Activated B cell treated with CpG ODN at 0.5 μM for 24 hours (primary cell): Measurements from ENCODE around the gene HTR1D. TPM values are rescaled to one million over a fixed set of nuclear protein-coding genes. Genes with fewer than 3 reads are reported as not detected.

Experiments used
- ATAC-seq: fragments of 200-7000 bp; cut with Tn5 transposase; one replicate; pipeline ENCODE4 v1.10.0; 2021; ENCODE audit warnings: low read depth, mild to moderate bottlenecking, moderate library complexity
- CTCF ChIA-PET: fragments of 350-600 bp; sonication (Branson Sonifier 250); formaldehyde crosslinking; loops from one replicate; lab custom pipeline; 2021; ENCODE audit warnings: antibody characterized with exemption; lab: Charles Lee
- POLR2A ChIA-PET: fragments of 350-600 bp; sonication (Branson Sonifier 250); formaldehyde crosslinking; loops from one replicate; lab custom pipeline; 2021; ENCODE audit warnings: antibody characterized with exemption; lab: Charles Lee
- DNase-seq: peaks from one replicate; pipeline ENCODE4 v3.0.0; 2022
- H3K27ac Mint-ChIP-seq: one replicate; pipeline ENCODE4 v1.8.0; 2020; ENCODE audit warnings: mixed read lengths
- H3K27me3 Mint-ChIP-seq: one replicate; pipeline ENCODE4 v1.8.0; 2021; ENCODE audit warnings: mixed read lengths
- H3K36me3 Mint-ChIP-seq: one replicate; pipeline ENCODE4 v1.8.0; 2021; ENCODE audit warnings: low read depth, mixed read lengths
- H3K4me1 Mint-ChIP-seq: one replicate; pipeline ENCODE4 v1.8.0; 2021; ENCODE audit warnings: mixed read lengths
- H3K4me3 Mint-ChIP-seq: one replicate; pipeline ENCODE4 v1.8.0; 2020; ENCODE audit warnings: mild to moderate bottlenecking, mixed read lengths
- H3K9me3 Mint-ChIP-seq: one replicate; pipeline ENCODE4 v1.8.0; 2020; ENCODE audit warnings: mixed read lengths
- intact Hi-C: fragments of 100-400 bp; cut with micrococcal nuclease; formaldehyde crosslinking; loops from one replicate; pipeline ENCODE4 v1.15.1; 2024
- total RNA-seq: library from RNA; stranded (reverse); gene quantifications from 2 replicates; pipeline ENCODE4 v1.2.3, GENCODE V29; 2022
- TF ChIP-seq, protein P1 (sequence below): fragments of 200-600 bp; IDR thresholded peaks from one replicate; pipeline ENCODE4 v1.8.0; 2022; ENCODE audit warnings: antibody characterized with exemption, mild to moderate bottlenecking

The HTR1D gene
- total RNA-seq, 1 donor from 2014 or later: not detected

DNA sequence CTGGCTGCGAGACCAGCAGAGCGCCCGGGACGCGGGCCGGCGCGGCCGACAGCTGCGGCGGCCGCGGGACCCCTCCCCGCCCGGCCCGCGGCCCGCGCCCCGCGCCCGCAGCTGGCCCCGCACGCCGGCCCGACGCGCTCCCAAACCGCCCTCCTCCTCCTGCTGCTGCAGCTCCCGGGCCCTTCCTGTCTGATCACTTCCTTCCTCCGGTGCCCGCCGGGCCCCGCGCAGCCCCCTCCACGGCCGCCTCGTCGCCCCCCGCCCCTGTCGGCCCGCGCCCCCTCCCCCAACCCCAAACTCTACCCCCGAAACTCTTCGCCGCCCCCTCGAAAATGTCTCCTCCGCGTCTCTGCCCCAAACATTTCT is 49.2 kb downstream of the HTR1D start:
- Mint-ChIP-seq H3K27ac (peak overlapping the region; percentile 80), H3K27me3 (no peaks in the 10 kb centered on the region), H3K36me3 (peaks cover 2% of the 10 kb centered on the region), H3K9me3 (no peaks in the 10 kb centered on the region), H3K4me1 (peaks cover 23% of the 10 kb centered on the region), H3K4me3 (peak overlapping the region; percentile 95)
- ChIA-PET CTCF (interaction anchor here (0.9 kb wide), 1 partner anchor 16 kb away, joined by 6 read pairs; no protein-coding TSS in a partner anchor), POLR2A (interaction anchor here (1.9 to 3.7 kb wide), 2 partner anchors 10 to 52 kb away, joined by 5 to 25 read pairs; no protein-coding TSS in a partner anchor)
- TF ChIP-seq, protein P1, sequence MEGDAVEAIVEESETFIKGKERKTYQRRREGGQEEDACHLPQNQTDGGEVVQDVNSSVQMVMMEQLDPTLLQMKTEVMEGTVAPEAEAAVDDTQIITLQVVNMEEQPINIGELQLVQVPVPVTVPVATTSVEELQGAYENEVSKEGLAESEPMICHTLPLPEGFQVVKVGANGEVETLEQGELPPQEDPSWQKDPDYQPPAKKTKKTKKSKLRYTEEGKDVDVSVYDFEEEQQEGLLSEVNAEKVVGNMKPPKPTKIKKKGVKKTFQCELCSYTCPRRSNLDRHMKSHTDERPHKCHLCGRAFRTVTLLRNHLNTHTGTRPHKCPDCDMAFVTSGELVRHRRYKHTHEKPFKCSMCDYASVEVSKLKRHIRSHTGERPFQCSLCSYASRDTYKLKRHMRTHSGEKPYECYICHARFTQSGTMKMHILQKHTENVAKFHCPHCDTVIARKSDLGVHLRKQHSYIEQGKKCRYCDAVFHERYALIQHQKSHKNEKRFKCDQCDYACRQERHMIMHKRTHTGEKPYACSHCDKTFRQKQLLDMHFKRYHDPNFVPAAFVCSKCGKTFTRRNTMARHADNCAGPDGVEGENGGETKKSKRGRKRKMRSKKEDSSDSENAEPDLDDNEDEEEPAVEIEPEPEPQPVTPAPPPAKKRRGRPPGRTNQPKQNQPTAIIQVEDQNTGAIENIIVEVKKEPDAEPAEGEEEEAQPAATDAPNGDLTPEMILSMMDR: no peak
- intact Hi-C loops: loop anchor here (1.0 to 5.0 kb wide), 5 partner anchors 9 to 1386 kb away; partner anchors contain the start of genes KDM1A and USP48
- peak; percentile 23 for DNase-seq
- peak; percentile 33 for ATAC-seq

DNA sequence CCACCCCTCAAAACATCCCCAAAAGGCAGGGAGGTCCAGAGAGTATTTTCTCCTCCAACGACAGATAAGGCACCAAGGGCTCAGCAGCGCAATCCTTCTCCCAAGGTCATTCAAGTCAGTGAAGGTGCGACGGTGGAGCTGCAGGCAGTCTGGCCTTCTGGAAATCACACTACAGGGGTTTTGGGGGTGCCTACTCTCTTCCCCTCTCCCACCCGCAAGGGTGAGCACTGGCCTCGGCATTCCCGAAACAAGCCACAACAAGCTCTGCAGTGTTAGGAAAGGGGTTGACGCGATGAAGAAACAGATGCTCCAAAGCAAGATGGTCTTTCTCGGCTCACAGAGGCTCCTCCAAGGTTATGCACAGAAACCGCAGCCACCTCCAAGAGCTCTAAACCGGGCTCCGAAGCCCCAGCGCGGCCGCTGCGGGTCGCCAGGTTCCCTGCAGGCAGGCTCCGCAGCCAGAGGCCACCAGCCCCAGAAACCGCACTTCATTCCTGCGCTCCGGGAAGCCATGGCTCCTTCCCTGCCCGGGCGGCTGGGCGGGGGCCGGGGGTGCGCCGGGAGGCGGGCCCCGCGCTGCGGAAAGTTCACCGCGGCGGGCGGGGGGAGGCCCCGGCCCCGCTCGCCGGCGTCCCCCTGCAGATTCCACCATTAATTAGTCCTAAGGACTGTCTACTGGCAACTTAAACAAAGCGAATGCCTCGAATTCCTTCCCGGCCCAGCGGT is 49.8 kb downstream of the HTR1D start:
- POLR2A ChIA-PET: interaction anchor here (1.2 to 3.7 kb wide), 3 partner anchors 10 to 147 kb away, joined by 5 to 25 read pairs (median 5); no protein-coding TSS in a partner anchor
- DNase-seq (peak; percentile 23), ATAC-seq (no peak)
- Mint-ChIP-seq H3K4me3 (peak overlapping the region; percentile 95), H3K4me1 (peaks cover 23% of the 10 kb centered on the region), H3K36me3 (peaks cover 2% of the 10 kb centered on the region), H3K27me3 (no peaks in the 10 kb centered on the region), H3K27ac (no peak overlapping the region), H3K9me3 (no peaks in the 10 kb centered on the region)
- CTCF ChIA-PET: interaction anchor here (0.8 to 1.5 kb wide), 4 partner anchors 16 to 68 kb away, joined by 3 to 6 read pairs (median 4); no protein-coding TSS in a partner anchor
- intact Hi-C loops: loop anchor here (1.0 to 5.0 kb wide), 5 partner anchors 10 to 1385 kb away; partner anchors contain the start of genes KDM1A and USP48
- TF ChIP-seq, protein P1: no peak

DNA sequence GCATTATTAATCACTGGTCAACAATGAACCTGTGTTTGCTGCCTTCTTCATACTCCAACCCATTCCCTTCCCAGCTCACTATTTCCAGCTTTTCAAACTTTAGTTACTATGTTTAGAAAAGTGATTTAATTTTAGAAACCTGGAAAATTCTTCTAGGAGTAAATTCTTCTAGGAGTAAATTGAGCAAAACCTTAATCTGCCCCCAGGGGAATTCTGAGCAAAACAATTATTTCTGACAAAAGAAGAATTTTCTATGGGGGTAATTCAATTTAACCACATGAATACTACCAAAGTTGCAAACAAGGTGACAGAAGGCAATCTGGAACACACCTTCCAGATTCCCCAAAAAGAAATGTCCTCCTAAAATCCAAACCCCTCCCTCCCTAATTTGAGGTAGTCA is 50.4 kb downstream of the HTR1D start:
- no peak overlapping the region for H3K27ac Mint-ChIP-seq
- POLR2A ChIA-PET: interaction anchor here (1.2 to 3.7 kb wide), 2 partner anchors 11 to 146 kb away, joined by 5 to 25 read pairs; no protein-coding TSS in a partner anchor

DNA sequence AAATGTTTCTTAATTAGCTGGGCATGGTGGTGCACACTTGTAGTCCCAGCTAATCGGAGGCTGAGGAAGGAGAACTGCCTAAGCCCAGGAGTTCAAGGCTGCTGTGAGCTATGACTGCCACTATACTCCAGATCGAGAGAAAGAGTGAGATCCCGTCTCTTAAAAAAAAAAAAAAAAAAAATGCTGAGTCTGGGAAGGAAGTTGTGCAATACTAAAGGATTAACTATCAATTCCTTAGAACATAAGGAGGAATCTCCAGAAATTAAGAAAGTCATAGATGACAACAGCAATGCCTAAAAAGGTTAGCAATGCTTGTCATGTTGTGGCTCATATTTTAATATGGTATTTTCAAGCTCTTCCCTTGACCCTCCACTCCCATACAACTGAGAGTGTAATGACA is 53.9 kb downstream of the HTR1D start:
- peaks cover 8% of the 10 kb centered on the region for H3K4me1 Mint-ChIP-seq
- TF ChIP-seq, protein P1: no peak
- peaks cover 2% of the 10 kb centered on the region for H3K36me3 Mint-ChIP-seq
- no peak for DNase-seq
- ChIA-PET POLR2A (no interaction called here), CTCF (interaction anchor here (3.1 kb wide), 1 partner anchor 21 kb away, joined by 11 read pairs; no protein-coding TSS in a partner anchor)
- H3K9me3 Mint-ChIP-seq: no peaks in the 10 kb centered on the region
- H3K4me3 Mint-ChIP-seq: no peak overlapping the region
- intact Hi-C loops: no loop called here
- no peak for ATAC-seq
- no peaks in the 10 kb centered on the region for H3K27me3 Mint-ChIP-seq
- no peak overlapping the region for H3K27ac Mint-ChIP-seq

More for the DNA sequence above, 50.4 kb downstream of the HTR1D start:
- ATAC-seq: no peak
- no peak for DNase-seq
- CTCF ChIA-PET: interaction anchor here (0.8 to 1.5 kb wide), 3 partner anchors 16 to 68 kb away, joined by 3 to 4 read pairs (median 4); no protein-coding TSS in a partner anchor
- Mint-ChIP-seq H3K36me3 (peaks cover 2% of the 10 kb centered on the region), H3K27me3 (no peaks in the 10 kb centered on the region), H3K4me1 (peaks cover 23% of the 10 kb centered on the region), H3K4me3 (peak overlapping the region; percentile 82), H3K9me3 (no peaks in the 10 kb centered on the region)
- TF ChIP-seq, protein P1: no peak
- intact Hi-C loops: loop anchor here (5.0 kb wide), 1 partner anchor 1385 kb away; the partner anchor contains the start of gene USP48
